Colonic mucosa (tissue), 4 donors: ENCODE measurements around the gene NCOR1. TPM values are rescaled to one million over a fixed set of nuclear protein-coding genes. Genes with fewer than 3 reads are reported as not detected.
"Not testable (repeated sequence)": the region's sequence is repeated elsewhere in the genome, so short reads cannot be mapped to it uniquely, and the experiment has no call there.

Experiments
- DNase-seq: peaks from one replicate; pipeline ENCODE4 v3.0.0-alpha.2; 2020
- H3K27ac ChIP-seq: fragments of 200-600 bp; one replicate; pipeline ENCODE4 v1.8.0; 2021
- H3K27me3 ChIP-seq: fragments of 200-600 bp; one replicate; pipeline ENCODE4 v1.8.0; 2021
- H3K36me3 ChIP-seq: fragments of 200-600 bp; one replicate; pipeline ENCODE4 v1.8.0; 2021
- H3K4me1 ChIP-seq: fragments of 200-600 bp; one replicate; pipeline ENCODE4 v1.8.0; 2021; ENCODE audit warnings: mild to moderate bottlenecking
- H3K4me3 ChIP-seq: fragments of 200-600 bp; one replicate; pipeline ENCODE4 v1.8.0; 2021
- H3K9ac ChIP-seq, 2 donors: one replicate each; pipeline ENCODE4 v1.7.0; 2013; ENCODE audit warnings: control low read depth in 2 of 2, low read depth in 2 of 2, low read length in 2 of 2
- H3K9me3 ChIP-seq: fragments of 200-600 bp; one replicate; pipeline ENCODE4 v1.8.0; 2021
- intact Hi-C: fragments of 100-400 bp; cut with DNase I; formaldehyde crosslinking; loops from one replicate; pipeline ENCODE4 v1.14.1; 2022
- total RNA-seq, 2 donors: library from RNA; stranded (reverse); fragmentation: NEBNext Ultra II Directional in 1 of 2; extraction: Animal tissue kit (Norgen Biotek cat#: 25700) in 1 of 2; gene quantifications; one replicate each; pipeline ENCODE4 v1.2.1, GENCODE V29; 2021
- TF ChIP-seq, protein P1 (sequence below): fragments of 200-600 bp; IDR thresholded peaks from one replicate; pipeline ENCODE4 v1.8.0; 2022; ENCODE audit warnings: antibody characterized with exemption, mild to moderate bottlenecking
- donor health status: healthy.
- donor health status: DM: no; HTN: no; CAD: no.
- donor health status: DM: no; HTN: no; CAD: no.

Gene NCOR1
- total RNA-seq, 2 donors from 2014 or later, result 190 to 233 TPM

DNA sequence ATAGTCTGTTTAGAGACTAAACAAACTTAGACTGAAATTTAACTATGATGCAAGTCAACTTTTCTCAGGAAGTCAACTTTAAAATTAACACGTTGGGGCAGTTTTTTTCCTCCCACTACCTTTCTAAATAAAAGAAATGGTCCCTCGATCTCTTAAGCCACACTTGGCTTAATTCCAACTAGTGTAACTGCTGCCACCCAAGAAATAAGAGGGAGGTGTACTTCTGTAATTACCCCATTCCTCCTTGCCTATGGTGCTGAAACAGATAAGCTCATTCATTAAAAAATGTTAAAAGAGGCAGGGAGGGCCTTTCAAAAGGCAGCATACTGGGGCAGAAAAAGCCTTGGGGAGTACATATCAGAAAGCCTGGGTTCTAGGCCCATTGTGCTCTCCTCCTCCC, 59.8 kb downstream of the NCOR1 start:
- H3K27ac ChIP-seq, result no peak overlapping the region
- intact Hi-C loops, result no loop called here
- no peak overlapping the region for H3K9ac ChIP-seq
- H3K4me1 ChIP-seq, result no peaks in the 10 kb centered on the region
- H3K36me3 ChIP-seq, result no peaks in the 10 kb centered on the region
- no peak for DNase-seq
- TF ChIP-seq, protein P1, sequence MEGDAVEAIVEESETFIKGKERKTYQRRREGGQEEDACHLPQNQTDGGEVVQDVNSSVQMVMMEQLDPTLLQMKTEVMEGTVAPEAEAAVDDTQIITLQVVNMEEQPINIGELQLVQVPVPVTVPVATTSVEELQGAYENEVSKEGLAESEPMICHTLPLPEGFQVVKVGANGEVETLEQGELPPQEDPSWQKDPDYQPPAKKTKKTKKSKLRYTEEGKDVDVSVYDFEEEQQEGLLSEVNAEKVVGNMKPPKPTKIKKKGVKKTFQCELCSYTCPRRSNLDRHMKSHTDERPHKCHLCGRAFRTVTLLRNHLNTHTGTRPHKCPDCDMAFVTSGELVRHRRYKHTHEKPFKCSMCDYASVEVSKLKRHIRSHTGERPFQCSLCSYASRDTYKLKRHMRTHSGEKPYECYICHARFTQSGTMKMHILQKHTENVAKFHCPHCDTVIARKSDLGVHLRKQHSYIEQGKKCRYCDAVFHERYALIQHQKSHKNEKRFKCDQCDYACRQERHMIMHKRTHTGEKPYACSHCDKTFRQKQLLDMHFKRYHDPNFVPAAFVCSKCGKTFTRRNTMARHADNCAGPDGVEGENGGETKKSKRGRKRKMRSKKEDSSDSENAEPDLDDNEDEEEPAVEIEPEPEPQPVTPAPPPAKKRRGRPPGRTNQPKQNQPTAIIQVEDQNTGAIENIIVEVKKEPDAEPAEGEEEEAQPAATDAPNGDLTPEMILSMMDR, result no peak
- H3K27me3 ChIP-seq, result no peaks in the 10 kb centered on the region
- no peaks in the 10 kb centered on the region for H3K9me3 ChIP-seq
- H3K4me3 ChIP-seq, result no peak overlapping the region

DNA sequence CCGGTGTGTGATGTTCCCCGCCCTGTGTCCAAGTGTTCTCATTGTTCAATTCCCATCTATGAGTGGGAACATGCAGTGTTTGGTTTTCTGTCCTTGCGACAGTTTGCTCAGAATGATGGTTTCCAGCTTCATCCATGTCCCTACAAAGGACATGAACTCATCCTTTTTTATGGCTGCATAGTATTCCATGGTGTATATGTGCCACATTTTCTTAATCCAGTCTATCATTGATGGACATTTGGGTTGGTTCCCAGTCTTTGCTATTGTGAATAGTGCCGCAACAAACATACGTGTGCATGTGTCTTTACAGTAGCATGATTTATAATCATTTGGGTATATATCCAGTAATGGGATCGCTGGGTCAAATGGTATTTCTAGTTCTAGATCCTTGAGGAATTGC, 63.0 kb downstream of the NCOR1 start:
- H3K27ac ChIP-seq, DNase-seq, H3K36me3 ChIP-seq, H3K9ac ChIP-seq, H3K4me1 ChIP-seq, intact Hi-C loops, H3K9me3 ChIP-seq, H3K4me3 ChIP-seq, H3K27me3 ChIP-seq: not testable (repeated sequence)

DNA sequence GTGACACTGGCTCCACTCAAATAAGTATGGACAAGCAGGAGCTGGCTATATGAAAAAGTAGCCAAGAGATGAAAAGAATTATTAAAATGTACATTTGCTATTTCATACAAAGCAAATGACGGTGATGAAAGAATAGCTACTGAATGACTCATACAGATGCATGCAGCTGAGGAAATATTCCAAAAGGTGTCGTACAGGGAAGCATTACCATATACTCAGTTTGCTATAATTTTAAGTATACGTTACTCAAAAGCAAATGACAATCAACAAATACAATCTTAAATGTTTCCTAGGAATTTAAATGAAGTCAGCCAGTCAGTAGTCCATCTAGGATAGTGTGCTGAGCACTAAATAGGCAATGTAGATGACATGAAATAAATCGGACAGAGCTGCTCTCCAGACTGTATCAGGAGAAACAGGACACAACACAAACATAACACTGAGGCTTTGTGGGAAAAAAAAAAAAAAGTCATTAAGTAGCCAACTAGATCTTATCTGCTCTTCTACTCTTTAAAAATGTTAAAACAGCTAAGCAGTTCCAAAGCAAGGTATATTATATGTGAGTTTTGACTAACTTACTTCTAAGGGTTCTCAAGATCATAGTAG, 65.0 kb downstream of the NCOR1 start:
- no peak overlapping the region for H3K9ac ChIP-seq
- H3K36me3 ChIP-seq, result peaks cover 4% of the 10 kb centered on the region
- DNase-seq, result no peak
- no peaks in the 10 kb centered on the region for H3K4me1 ChIP-seq
- H3K27ac ChIP-seq, result no peak overlapping the region
- intact Hi-C loops, result no loop called here
- TF ChIP-seq, protein P1, result no peak
- no peaks in the 10 kb centered on the region for H3K27me3 ChIP-seq
- no peaks in the 10 kb centered on the region for H3K9me3 ChIP-seq
- no peak overlapping the region for H3K4me3 ChIP-seq

DNA sequence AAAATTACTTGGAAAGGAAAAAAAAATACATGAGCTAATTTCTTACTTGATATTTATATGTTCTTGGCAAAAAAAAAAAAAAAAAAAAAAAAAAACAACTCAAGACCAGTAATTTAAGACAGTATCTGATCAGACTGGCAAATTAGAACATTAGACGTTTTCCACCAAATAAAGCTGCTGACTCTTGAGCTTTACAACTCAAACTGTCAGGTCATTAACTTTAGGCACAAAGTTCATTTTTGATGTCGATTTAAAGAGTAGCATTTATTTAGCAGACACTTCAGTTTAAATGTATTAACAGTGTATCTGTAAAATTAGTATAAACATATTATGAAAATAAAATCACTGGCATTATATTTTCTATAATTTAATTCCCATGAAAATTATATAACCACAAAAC, 66.7 kb downstream of the NCOR1 start:
- H3K27ac ChIP-seq, result no peak overlapping the region

DNA sequence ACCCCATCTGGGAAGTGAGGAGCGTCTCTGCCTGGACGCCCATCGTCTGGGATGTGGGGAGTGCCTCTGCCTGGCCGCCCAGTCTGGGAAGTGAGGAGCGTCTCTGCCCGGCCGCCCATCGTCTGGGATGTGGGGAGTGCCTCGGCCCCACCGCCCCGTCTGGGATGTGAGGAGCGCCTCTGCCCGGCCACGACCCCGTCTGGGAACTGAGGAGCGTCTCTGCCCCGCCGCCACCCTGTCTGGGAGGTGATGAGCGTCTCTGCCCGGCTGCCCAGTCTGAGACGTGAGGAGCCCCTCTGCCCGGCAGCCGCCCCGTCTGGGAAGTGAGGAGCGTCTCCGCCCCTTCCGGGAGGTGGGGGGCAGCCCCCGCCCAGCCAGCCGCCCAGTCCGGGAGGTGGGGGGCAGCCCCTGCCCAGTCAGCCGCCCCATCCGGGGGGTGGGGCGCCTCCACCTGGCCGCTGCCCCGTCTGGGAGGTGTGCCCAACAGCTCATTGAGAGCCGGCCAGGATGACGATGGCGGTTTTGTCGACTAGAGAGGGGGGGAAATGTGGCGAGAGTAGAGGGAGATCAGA, 69.9 kb downstream of the NCOR1 start:
- H3K4me1 ChIP-seq, H3K4me3 ChIP-seq, H3K9me3 ChIP-seq, H3K27ac ChIP-seq, H3K9ac ChIP-seq, intact Hi-C loops, H3K27me3 ChIP-seq, H3K36me3 ChIP-seq, DNase-seq: not testable (repeated sequence)

More for the DNA sequence above, 66.7 kb downstream of the NCOR1 start:
- TF ChIP-seq, protein P1, result no peak
- Histone ChIP-seq H3K4me3 (no peak overlapping the region), H3K36me3 (peaks cover 4% of the 10 kb centered on the region), H3K9me3 (no peaks in the 10 kb centered on the region), H3K4me1 (no peaks in the 10 kb centered on the region), H3K27me3 (no peaks in the 10 kb centered on the region), H3K9ac (no peak overlapping the region)
- intact Hi-C loops, result no loop called here
- DNase-seq, result no peak

DNA sequence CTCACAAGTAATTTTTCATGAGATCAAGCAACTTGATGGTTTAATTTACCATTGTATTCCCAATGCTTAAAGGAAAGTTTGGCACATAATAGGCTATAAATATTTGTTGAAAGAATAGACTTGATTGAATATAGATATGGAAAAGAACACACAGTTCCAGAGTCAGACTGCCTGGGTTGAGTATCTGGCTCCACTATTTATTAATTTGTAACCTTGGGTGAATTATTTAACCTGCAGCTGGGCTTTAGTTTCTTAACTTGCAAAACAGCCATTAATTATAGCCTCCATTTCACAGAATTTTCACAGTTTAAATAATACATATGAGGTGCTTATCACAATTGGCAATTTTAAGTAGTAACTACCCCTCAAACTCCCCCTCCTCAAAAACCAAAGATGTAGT, 73.6 kb downstream of the NCOR1 start:
- Histone ChIP-seq H3K27ac (no peak overlapping the region), H3K4me1 (no peaks in the 10 kb centered on the region), H3K9me3 (no peaks in the 10 kb centered on the region), H3K4me3 (no peak overlapping the region), H3K27me3 (no peaks in the 10 kb centered on the region), H3K9ac (no peak overlapping the region), H3K36me3 (peaks cover 16% of the 10 kb centered on the region)
- TF ChIP-seq, protein P1, result no peak
- intact Hi-C loops, result no loop called here
- DNase-seq, result no peak
